ENCODE results near the gene MTNR1B. TPM values are rescaled to one million over a fixed set of nuclear protein-coding genes. Genes with fewer than 3 reads are reported as not detected.

MTNR1B gene
- total and polyA plus RNA-seq, 8 donors, result not detected

DNA sequence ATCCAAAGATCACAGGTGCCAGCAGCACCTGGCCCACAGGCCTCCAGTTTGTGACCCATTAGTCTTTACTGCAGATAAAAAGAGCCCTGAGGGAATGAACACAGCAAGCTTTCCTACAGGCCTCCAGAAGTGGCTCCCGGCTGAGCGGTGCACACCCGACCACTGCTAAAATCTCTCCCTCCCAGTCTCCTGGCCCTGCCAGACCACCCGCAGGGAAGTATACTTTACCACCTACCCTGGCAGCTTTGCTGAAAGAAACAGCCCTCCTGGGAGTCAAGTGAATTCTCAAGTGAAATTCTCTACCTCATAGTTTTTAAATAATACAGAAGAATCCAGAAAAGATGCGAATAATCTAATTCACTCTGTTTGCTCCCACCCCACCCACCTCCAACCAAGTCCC lies 15.4 kb upstream of the MTNR1B start:
- intact Hi-C loops (cut with DNase I), result no loop called here
- no peak overlapping the region for H3K27ac ChIP-seq
- TF ChIP-seq, protein P1, sequence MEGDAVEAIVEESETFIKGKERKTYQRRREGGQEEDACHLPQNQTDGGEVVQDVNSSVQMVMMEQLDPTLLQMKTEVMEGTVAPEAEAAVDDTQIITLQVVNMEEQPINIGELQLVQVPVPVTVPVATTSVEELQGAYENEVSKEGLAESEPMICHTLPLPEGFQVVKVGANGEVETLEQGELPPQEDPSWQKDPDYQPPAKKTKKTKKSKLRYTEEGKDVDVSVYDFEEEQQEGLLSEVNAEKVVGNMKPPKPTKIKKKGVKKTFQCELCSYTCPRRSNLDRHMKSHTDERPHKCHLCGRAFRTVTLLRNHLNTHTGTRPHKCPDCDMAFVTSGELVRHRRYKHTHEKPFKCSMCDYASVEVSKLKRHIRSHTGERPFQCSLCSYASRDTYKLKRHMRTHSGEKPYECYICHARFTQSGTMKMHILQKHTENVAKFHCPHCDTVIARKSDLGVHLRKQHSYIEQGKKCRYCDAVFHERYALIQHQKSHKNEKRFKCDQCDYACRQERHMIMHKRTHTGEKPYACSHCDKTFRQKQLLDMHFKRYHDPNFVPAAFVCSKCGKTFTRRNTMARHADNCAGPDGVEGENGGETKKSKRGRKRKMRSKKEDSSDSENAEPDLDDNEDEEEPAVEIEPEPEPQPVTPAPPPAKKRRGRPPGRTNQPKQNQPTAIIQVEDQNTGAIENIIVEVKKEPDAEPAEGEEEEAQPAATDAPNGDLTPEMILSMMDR (IDR thresholded peaks at IDR 0.05), result no peak
- no peak for DNase-seq
- H3K36me3 ChIP-seq, result no peaks in the 10 kb centered on the region
- ATAC-seq, result no peak
- no peak overlapping the region for H3K4me3 ChIP-seq
- H3K9me3 ChIP-seq, result peaks cover 0 to 7% of the 10 kb centered on the region in 2 donors
- H3K4me1 ChIP-seq, result no peaks in the 10 kb centered on the region
- H3K27me3 ChIP-seq, result no peaks in the 10 kb centered on the region

DNA sequence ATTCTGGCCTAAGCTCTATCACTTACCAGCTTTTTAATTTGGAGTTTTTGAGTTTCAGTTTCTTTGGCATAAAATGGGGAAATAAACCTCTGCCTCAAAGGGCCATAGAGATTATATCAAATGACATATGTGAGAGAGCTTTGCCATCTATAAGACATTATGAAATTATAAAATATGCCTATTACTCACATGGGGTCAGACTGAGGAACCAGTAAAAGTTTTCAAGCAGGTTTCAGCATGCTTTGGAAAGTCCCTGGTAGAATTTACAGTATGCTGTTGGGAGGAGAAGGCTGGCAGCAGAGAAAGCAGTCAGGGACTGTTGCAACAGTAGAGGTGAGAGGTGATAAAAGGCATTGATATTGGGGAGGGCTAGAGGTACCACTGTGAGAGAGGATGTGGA lies 13.6 kb upstream of the MTNR1B start:
- H3K27me3 ChIP-seq, result no peaks in the 10 kb centered on the region
- no peak for ATAC-seq
- H3K36me3 ChIP-seq, result no peaks in the 10 kb centered on the region
- no peak overlapping the region for H3K4me3 ChIP-seq
- no peaks in the 10 kb centered on the region for H3K9me3 ChIP-seq
- TF ChIP-seq, protein P1 (IDR thresholded peaks at IDR 0.05), result no peak
- intact Hi-C loops (cut with DNase I), result no loop called here
- H3K4me1 ChIP-seq, result no peaks in the 10 kb centered on the region
- DNase-seq, result no peak
- no peak overlapping the region for H3K27ac ChIP-seq

DNA sequence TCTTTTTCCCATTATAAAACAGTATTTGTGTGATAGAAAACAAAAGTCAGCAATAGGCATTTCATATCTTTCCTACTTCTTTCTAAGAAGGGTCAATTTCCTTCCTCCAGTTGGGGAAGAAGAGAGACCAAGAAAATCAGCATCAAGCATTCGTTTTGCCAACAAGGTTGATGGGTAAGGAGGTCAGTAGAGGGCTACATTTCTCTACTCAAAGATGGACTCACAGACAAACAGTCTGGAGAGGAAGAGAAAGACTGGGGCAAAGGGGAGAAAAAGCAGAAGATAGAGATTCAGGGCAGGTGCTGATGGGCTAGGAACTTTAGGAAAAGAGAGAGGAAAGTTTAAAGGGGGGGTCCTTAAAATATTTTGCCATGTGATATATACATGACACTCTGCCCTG lies 8.6 kb upstream of the MTNR1B start:
- DNase-seq, result no peak
- TF ChIP-seq, protein P1 (IDR thresholded peaks at IDR 0.05), result no peak
- Histone ChIP-seq H3K4me1 (no peaks in the 10 kb centered on the region), H3K4me3 (no peak overlapping the region), H3K27ac (no peak overlapping the region), H3K9me3 (no peaks in the 10 kb centered on the region), H3K36me3 (no peaks in the 10 kb centered on the region), H3K27me3 (no peaks in the 10 kb centered on the region)
- no peak for ATAC-seq
- intact Hi-C loops (cut with DNase I), result no loop called here

GRCh38 chr11:92962446-92962845 lies 7.0 kb upstream of the MTNR1B start:
- DNase-seq (no peak), ATAC-seq (no peak)
- no peaks in the 10 kb centered on the region for H3K4me1 ChIP-seq
- no peaks in the 10 kb centered on the region for H3K9me3 ChIP-seq
- intact Hi-C loops (cut with DNase I), result no loop called here
- no peak overlapping the region for H3K27ac ChIP-seq
- no peaks in the 10 kb centered on the region for H3K36me3 ChIP-seq
- TF ChIP-seq, protein P1 (IDR thresholded peaks at IDR 0.05), result no peak
- no peaks in the 10 kb centered on the region for H3K27me3 ChIP-seq
- no peak overlapping the region for H3K4me3 ChIP-seq

DNA sequence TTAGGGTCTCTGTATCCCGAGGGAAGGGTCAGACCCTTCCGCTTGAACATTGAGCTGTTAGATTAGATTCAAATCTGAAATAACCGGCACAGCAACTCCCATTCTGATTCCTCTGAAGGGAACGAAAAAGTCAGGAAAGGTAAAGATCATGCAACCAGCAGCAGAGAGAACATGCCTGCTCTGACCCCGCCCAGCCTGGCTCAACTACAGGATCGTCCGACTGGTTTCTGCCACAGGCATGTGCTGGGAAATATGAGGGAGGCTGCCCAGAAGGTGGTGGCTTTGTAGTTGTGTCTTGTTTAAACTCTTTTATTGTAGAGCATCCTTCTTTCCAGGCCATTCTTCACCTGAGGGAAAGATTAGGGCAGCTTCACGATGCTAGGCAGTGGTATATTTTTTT lies 5.0 kb upstream of the MTNR1B start:
- Histone ChIP-seq H3K4me1 (no peaks in the 10 kb centered on the region), H3K27me3 (peaks cover 7 to 19% of the 10 kb centered on the region in 2 donors), H3K9me3 (no peaks in the 10 kb centered on the region), H3K4me3 (no peak overlapping the region), H3K27ac (no peak overlapping the region), H3K36me3 (no peaks in the 10 kb centered on the region)
- TF ChIP-seq, protein P1 (IDR thresholded peaks at IDR 0.05), result no peak
- DNase-seq (peak in 1 of 4 donors; percentile 6), ATAC-seq (peak; percentile 45)
- intact Hi-C loops (cut with DNase I), result no loop called here

Data from left lung (tissue), 10 donors.